HCT116 (cell line): ENCODE results near the gene MAGED1. TPM values are rescaled to one million over a fixed set of nuclear protein-coding genes. Genes with fewer than 3 reads are reported as not detected.
"Not testable (repeated sequence)": the region's sequence is repeated elsewhere in the genome, so short reads cannot be mapped to it uniquely, and the experiment has no call there.

Experiments
- ATAC-seq: fragments of 200-7000 bp; cut with Tn5 transposase; 2 replicates; pipeline ENCODE4 v1.9.1; 2020; ENCODE audit warnings: mild to moderate bottlenecking, moderate library complexity
- BruUV-seq: library from RNA; stranded (reverse); fragments of 400-500 nt; replicated peaks from 2 replicates; lab custom pipeline; 2021; lab: Mats Ljungman, UMichigan
- CTCF ChIA-PET: fragments of 300-600 bp; sonication (Branson Sonifier 250); formaldehyde crosslinking; loops from one replicate; lab custom pipeline; 2021; ENCODE audit warnings: antibody characterized with exemption; lab: Charles Lee
- POLR2A ChIA-PET: fragments of 300-600, 350-600 bp; sonication (Branson Sonifier 250); formaldehyde crosslinking; loops from one replicate; lab custom pipeline; 2021; ENCODE audit warnings: antibody characterized with exemption; lab: Charles Lee
- RAD21 ChIA-PET, 2 experiments: fragments of 300-600 bp; sonication (Branson Sonifier 250); formaldehyde crosslinking; loops; one replicate each; lab custom pipeline; 2023; ENCODE audit warnings: low total read pairs in 2 of 2; ENCODE audit not compliant: uncharacterized antibody in 2 of 2, unreplicated experiment in 2 of 2, low non-redundant PET in 1 of 2; lab: Charles Lee
- DNase-seq: peaks from one replicate; pipeline ENCODE4 v3.0.0-alpha.2; 2010; ENCODE audit warnings: low read depth, low spot score
- H2AFZ ChIP-seq: fragments of 200-600 bp; shearing (Covaris generic), sonication (generic); 2 replicates; pipeline ENCODE4 v1.6.1; 2017; ENCODE audit warnings: low read depth, mixed run types, mixed read lengths, antibody characterized with exemption, low read length; ENCODE audit not compliant: poor library complexity, severe bottlenecking
- H3K27ac ChIP-seq: 2 replicates; pipeline ENCODE4 v1.5.1; 2012; ENCODE audit warnings: low read depth, low read length
- H3K27me3 ChIP-seq: fragments of 200-600 bp; sonication (generic); 2 replicates; pipeline ENCODE4 v1.6.1; 2016; ENCODE audit warnings: mixed run types, low read length, mixed read lengths; ENCODE audit not compliant: insufficient read depth
- H3K36me3 ChIP-seq, 2 experiments: fragments of 200-500 bp in 1 of 2; fragments of 200-600 bp in 1 of 2; sonication (Bioruptor generic) in 1 of 2; sonication (generic) in 1 of 2; 2 replicates each; pipeline versions ENCODE4 v1.5.1 to v1.6.1; 2014 to 2016; ENCODE audit warnings: low read length in 2 of 2, inconsistent platforms in 1 of 2, mixed read lengths in 1 of 2, mixed run types in 1 of 2; ENCODE audit not compliant: insufficient read depth in 2 of 2, control insufficient read depth in 1 of 2
- H3K4me1 ChIP-seq, 2 experiments: fragments of 200-600 bp in 1 of 2; sonication (generic) in 1 of 2; 2 replicates each; pipeline versions ENCODE4 v1.5.1 to v1.6.1; 2012 to 2017; ENCODE audit warnings: low read length in 2 of 2, inconsistent platforms in 1 of 2, mild to moderate bottlenecking in 1 of 2, mixed read lengths in 1 of 2, mixed run types in 1 of 2, moderate library complexity in 1 of 2; ENCODE audit not compliant: insufficient read depth in 2 of 2, control insufficient read depth in 1 of 2
- H3K4me2 ChIP-seq: fragments of 200-600 bp; sonication (generic); 2 replicates; pipeline ENCODE4 v1.6.1; 2017; ENCODE audit warnings: mixed run types, low read length, mixed read lengths
- H3K4me3 ChIP-seq, 2 experiments: fragments of 200-600 bp in 1 of 2; sonication (generic) in 1 of 2; replicated peaks in 1 of 2; 2 replicates each; pipeline ENCODE4 v1.5.1; 2011 to 2016; ENCODE audit warnings: low read length in 2 of 2, control low read depth in 1 of 2, low read depth in 1 of 2, mild to moderate bottlenecking in 1 of 2, mixed read lengths in 1 of 2, mixed run types in 1 of 2
- H3K79me2 ChIP-seq: fragments of 200-600 bp; sonication (generic); 2 replicates; pipeline ENCODE4 v1.6.1; 2017; ENCODE audit warnings: mild to moderate bottlenecking, mixed run types, low read length, moderate library complexity, mixed read lengths; ENCODE audit not compliant: insufficient read depth
- H3K9ac ChIP-seq: fragments of 200-600 bp; sonication (generic); 2 replicates; pipeline ENCODE4 v1.6.1; 2016; ENCODE audit warnings: low read length, mixed read lengths
- H3K9me2 ChIP-seq: fragments of 200-600 bp; sonication (generic), shearing (Covaris generic); 2 replicates; pipeline ENCODE4 v1.6.1; 2017; ENCODE audit warnings: mixed run types, mild to moderate bottlenecking, moderate library complexity; ENCODE audit not compliant: insufficient read depth
- H3K9me3 ChIP-seq, 2 experiments: fragments of 200-500 bp in 1 of 2; fragments of 200-600 bp in 1 of 2; sonication (Bioruptor generic) in 1 of 2; sonication (generic) in 1 of 2; 2 replicates each; pipeline ENCODE4 v1.6.1; 2014 to 2017; ENCODE audit warnings: low read length in 2 of 2, mixed read lengths in 2 of 2, inconsistent platforms in 1 of 2, low read depth in 1 of 2, mild to moderate bottlenecking in 1 of 2, mixed run types in 1 of 2, moderate library complexity in 1 of 2; ENCODE audit not compliant: control insufficient read depth in 1 of 2, insufficient read depth in 1 of 2
- H4K20me1 ChIP-seq: fragments of 200-600 bp; sonication (generic), shearing (Covaris generic); 2 replicates; pipeline ENCODE4 v1.6.1; 2017; ENCODE audit warnings: mixed run types, mild to moderate bottlenecking, moderate library complexity; ENCODE audit not compliant: insufficient read depth
- ATF3 ChIP-seq: IDR thresholded peaks from 2 replicates; pipeline ENCODE4 v1.6.1; 2012
- EZH2phosphoT487 ChIP-seq: fragments of 200-600 bp; IDR thresholded peaks from 2 replicates; pipeline ENCODE4 v1.6.1; 2018; ENCODE audit warnings: antibody characterized with exemption, borderline replicate concordance
- TCF7L2 ChIP-seq: IDR thresholded peaks from 2 replicates; pipeline ENCODE4 v1.7.0; 2011; ENCODE audit warnings: borderline replicate concordance, inconsistent platforms; ENCODE audit not compliant: insufficient read depth, insufficient read length; ENCODE audit errors: extremely low read depth
- ZBTB33 ChIP-seq: IDR thresholded peaks from 2 replicates; pipeline ENCODE4 v1.6.1; 2011; ENCODE audit warnings: mild to moderate bottlenecking, low read length, moderate library complexity; ENCODE audit not compliant: insufficient replicate concordance; ENCODE audit errors: extremely low read depth
- ZNF274 ChIP-seq: fragments of 200-500 bp; sonication (Bioruptor generic); IDR thresholded peaks from 2 replicates; pipeline ENCODE4 v1.6.1; 2014; ENCODE audit warnings: mild to moderate bottlenecking, low read depth, low read length, inconsistent platforms
- intact Hi-C: fragments of 100-400 bp; cut with micrococcal nuclease; formaldehyde crosslinking; loops from 2 replicates; pipeline ENCODE4 v1.10.0; 2022
- total RNA-seq: library from RNA; stranded (reverse); gene quantifications from one replicate; pipeline ENCODE4 v1.2.1, GENCODE V29; 2021; ENCODE audit not compliant: unreplicated experiment

MAGED1 gene
- total RNA-seq, 1 experiment from 2014 or later = 82.3 TPM

GRCh38 chrX:51902510-51903050 is 9.2 kb downstream of the MAGED1 start (continued):
- TF ChIP-seq ZBTB33 (no peak), ZNF274 (no peak), TCF7L2 (no peak), EZH2phosphoT487 (no peak), ATF3 (no peak)

- H3K4me2 ChIP-seq, H3K4me1 ChIP-seq, H3K9me3 ChIP-seq, H3K36me3 ChIP-seq, H3K9me2 ChIP-seq, BruUV-seq, POLR2A ChIA-PET, H3K27ac ChIP-seq, H4K20me1 ChIP-seq, CTCF ChIA-PET, intact Hi-C loops, H3K27me3 ChIP-seq, ATAC-seq, H3K79me2 ChIP-seq, RAD21 ChIA-PET, H3K9ac ChIP-seq, DNase-seq, H2AFZ ChIP-seq, H3K4me3 ChIP-seq: not testable (repeated sequence)
Measured at GRCh38 chrX:51905152-51905551, 11.7 kb downstream of the MAGED1 start.
